Body of pancreas (tissue), 4 donors: ENCODE data around the gene AKT1. TPM values are rescaled to one million over a fixed set of nuclear protein-coding genes. Genes with fewer than 3 reads are reported as not detected.

Source experiments
- ATAC-seq: fragments of 150-250 bp; one replicate; pipeline ENCODE4 v1.9.1; 2016
- DNase-seq, 4 donors: peaks; one replicate each; pipeline ENCODE4 v3.0.0-alpha.2; 2019
- H3K27ac ChIP-seq, 4 donors: fragments of 200-600 bp; sonication (generic); 1 replicate in 3 of 4; 2 replicates in 1 of 4; pipeline versions ENCODE4 v1.5.1 to v1.6.1; 2016 to 2019; ENCODE audit warnings: mild to moderate bottlenecking in 1 of 4, mixed read lengths in 1 of 4, moderate library complexity in 1 of 4
- H3K27me3 ChIP-seq, 2 donors: fragments of 200-600 bp; sonication (generic); one replicate each; pipeline ENCODE4 v1.6.0; 2016; ENCODE audit warnings: mild to moderate bottlenecking in 1 of 2
- H3K36me3 ChIP-seq, 2 donors: fragments of 200-600 bp; sonication (generic); replicated peaks in 1 of 2; 2 replicates each; pipeline ENCODE4 v1.5.1; 2016; ENCODE audit warnings: low read depth in 2 of 2; ENCODE audit not compliant: insufficient read depth in 1 of 2
- H3K4me1 ChIP-seq: fragments of 200-600 bp; sonication (generic); one replicate; pipeline ENCODE4 v1.6.0; 2016
- H3K4me3 ChIP-seq, 2 donors: fragments of 200-600 bp; sonication (generic); 1 replicate in 1 of 2; 2 replicates in 1 of 2; pipeline ENCODE4 v1.5.1; 2016 to 2019
- H3K9me3 ChIP-seq, 3 donors: fragments of 200-600 bp; sonication (generic); 1 replicate in 2 of 3; 2 replicates in 1 of 3; pipeline ENCODE4 v1.5.1; 2016
- CTCF ChIP-seq, 7 experiments: fragments of 450-650 bp in 4 of 7; fragments of 200-600 bp in 3 of 7; sonication (generic) in 3 of 7; IDR thresholded peaks; one replicate each; pipeline ENCODE4 v1.5.1; 2016 to 2019; ENCODE audit warnings: antibody characterized with exemption in 7 of 7
- POLR2A ChIP-seq, 3 donors: fragments of 450-650 bp; IDR thresholded peaks; one replicate each; pipeline ENCODE4 v1.6.1; 2016; ENCODE audit warnings: antibody characterized with exemption in 3 of 3, mild to moderate bottlenecking in 2 of 3
- WGBS, 2 donors: methylation state at CpG; one replicate each; pipeline ENCODE4 v1.1.5; 2017; 5-methylcytosine and 5-hydroxymethylcytosine counted together
- intact Hi-C: fragments of 100-400 bp; cut with DNase I; formaldehyde crosslinking; loops from one replicate; pipeline ENCODE4 v1.15.1; 2023
- total RNA-seq, 2 donors: library from RNA; depleted of rRNA; stranded (reverse); fragments of >200 nt; gene quantifications; one replicate each; pipeline ENCODE4 v1.1.0, GENCODE V29; 2016

The AKT1 gene
- total RNA-seq, 2 donors from 2014 or later, result 74.2 to 151 TPM

GRCh38 chr14:104780513-104781030 is 15.0 kb downstream of the AKT1 start:
- no peaks in the 10 kb centered on the region for H3K9me3 ChIP-seq
- H3K36me3 ChIP-seq, result peaks cover 0 to 3% of the 10 kb centered on the region in 2 donors
- no peak overlapping the region for H3K4me3 ChIP-seq
- H3K27ac ChIP-seq, result no peak overlapping the region
- no peaks in the 10 kb centered on the region for H3K27me3 ChIP-seq
- DNase-seq (no peak), ATAC-seq (no peak)
- whole genome bisulfite sequencing, 2 donors, result 92 to 96% methylated on average over 5 to 18 of the region's 24 CpGs
- TF ChIP-seq POLR2A (IDR thresholded peaks at IDR 0.05) (no peak), CTCF (IDR thresholded peaks at IDR 0.05) (no peak)
- H3K4me1 ChIP-seq, result peaks cover 43% of the 10 kb centered on the region
- intact Hi-C loops, result no loop called here

GRCh38 chr14:104779776-104780512 is 15.6 kb downstream of the AKT1 start:
- Histone ChIP-seq H3K4me3 (no peak overlapping the region), H3K4me1 (peaks cover 43% of the 10 kb centered on the region), H3K27me3 (no peaks in the 10 kb centered on the region), H3K9me3 (no peaks in the 10 kb centered on the region), H3K27ac (no peak overlapping the region), H3K36me3 (peaks cover 0 to 3% of the 10 kb centered on the region in 2 donors)
- 76 to 92% methylated on average over 4 to 32 of the region's 32 CpGs for WGBS, 2 donors
- ATAC-seq (no peak), DNase-seq (no peak)
- intact Hi-C loops, result no loop called here
- TF ChIP-seq CTCF (IDR thresholded peaks at IDR 0.05) (no peak), POLR2A (IDR thresholded peaks at IDR 0.05) (no peak)

- Histone ChIP-seq H3K27ac (peak overlapping the region in 1 of 4 donors; percentile 81), H3K27me3 (no peaks in the 10 kb centered on the region), H3K4me3 (no peak overlapping the region), H3K36me3 (peaks cover 0 to 3% of the 10 kb centered on the region in 2 donors), H3K9me3 (no peaks in the 10 kb centered on the region), H3K4me1 (peaks cover 44% of the 10 kb centered on the region)
- DNase-seq, result no peak
- TF ChIP-seq POLR2A (IDR thresholded peaks at IDR 0.05), result no peak
- no peak for ATAC-seq
- intact Hi-C loops, result no loop called here
- WGBS, 2 donors, result 85 to 100% methylated on average over 5 to 15 of the region's 15 CpGs
Measured at GRCh38 chr14:104778694-104779331, 16.7 kb downstream of the AKT1 start.

DNA sequence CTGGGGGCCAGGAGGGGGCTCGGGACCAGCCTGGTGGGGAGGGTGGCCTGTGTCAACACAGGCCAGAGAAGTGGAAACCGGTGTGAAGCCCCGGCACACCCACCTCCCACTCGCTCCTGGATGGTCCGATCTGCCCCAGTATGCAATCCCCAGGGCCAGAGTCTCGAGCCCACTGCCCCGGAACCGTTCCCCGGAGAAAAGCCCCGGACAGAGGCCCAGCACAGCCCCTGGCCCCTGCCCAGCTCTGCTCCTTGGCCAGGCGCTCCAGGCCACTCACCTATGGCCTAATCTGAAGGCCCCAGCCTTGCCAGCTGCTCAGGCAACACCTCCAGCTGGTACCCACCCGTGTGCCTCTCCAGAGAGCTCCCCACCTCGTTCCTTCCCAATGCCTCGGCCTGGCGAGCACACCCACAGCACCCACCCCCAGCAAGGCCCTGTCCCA is 17.7 kb downstream of the AKT1 start:
- DNase-seq (no peak), ATAC-seq (no peak)
- no peaks in the 10 kb centered on the region for H3K9me3 ChIP-seq
- TF ChIP-seq CTCF (IDR thresholded peaks at IDR 0.05) (no peak), POLR2A (IDR thresholded peaks at IDR 0.05) (no peak)
- H3K27ac ChIP-seq, result peak overlapping the region in 2 of 4 donors; percentile 16 to 81
- WGBS, 2 donors, result 61 to 68% methylated on average over 5 to 15 of the region's 15 CpGs
- peaks cover 52% of the 10 kb centered on the region for H3K4me1 ChIP-seq
- H3K27me3 ChIP-seq, result no peaks in the 10 kb centered on the region
- H3K4me3 ChIP-seq, result no peak overlapping the region
- peaks cover 0 to 5% of the 10 kb centered on the region in 2 donors for H3K36me3 ChIP-seq
- intact Hi-C loops, result no loop called here
